IPS-18c (cell line): ENCODE measurements around the gene MAP3K14.
"Not testable (repeated sequence)": the region's sequence is repeated elsewhere in the genome, so short reads cannot be mapped to it uniquely, and the experiment has no call there.

Experiments used
- H3K4me3 ChIP-seq: 2 replicates; pipeline ENCODE4 v1.7.0; 2013; ENCODE audit warnings: low read depth, mild to moderate bottlenecking, low read length, moderate library complexity; ENCODE audit not compliant: insufficient read depth
- H3K9me3 ChIP-seq: one replicate; pipeline ENCODE4 v1.6.1; 2013; ENCODE audit warnings: mild to moderate bottlenecking, low read length, moderate library complexity; ENCODE audit not compliant: control insufficient read depth, insufficient read depth

Gene MAP3K14

DNA sequence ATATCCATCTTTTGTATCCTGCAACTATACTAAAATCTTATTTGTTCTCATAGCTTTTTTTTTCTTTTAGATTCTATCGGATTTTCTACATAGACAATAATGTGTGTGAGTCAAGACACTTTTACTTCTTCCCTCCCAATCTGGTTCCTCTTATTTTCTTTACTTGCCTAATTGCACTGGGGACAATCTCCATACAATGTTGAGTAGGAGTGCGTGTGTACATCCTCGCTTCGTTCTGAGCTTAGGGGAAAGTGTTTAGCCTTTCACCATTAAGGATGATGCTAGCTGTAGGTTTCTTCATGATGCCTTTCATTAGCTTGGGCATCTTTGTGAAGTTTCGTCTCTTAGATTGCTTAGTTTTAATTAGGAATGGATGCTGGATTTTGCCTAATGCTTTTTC lies 57.8 kb downstream of the MAP3K14 start:
- no peaks in the 10 kb centered on the region for H3K9me3 ChIP-seq
- no peak overlapping the region for H3K4me3 ChIP-seq

DNA sequence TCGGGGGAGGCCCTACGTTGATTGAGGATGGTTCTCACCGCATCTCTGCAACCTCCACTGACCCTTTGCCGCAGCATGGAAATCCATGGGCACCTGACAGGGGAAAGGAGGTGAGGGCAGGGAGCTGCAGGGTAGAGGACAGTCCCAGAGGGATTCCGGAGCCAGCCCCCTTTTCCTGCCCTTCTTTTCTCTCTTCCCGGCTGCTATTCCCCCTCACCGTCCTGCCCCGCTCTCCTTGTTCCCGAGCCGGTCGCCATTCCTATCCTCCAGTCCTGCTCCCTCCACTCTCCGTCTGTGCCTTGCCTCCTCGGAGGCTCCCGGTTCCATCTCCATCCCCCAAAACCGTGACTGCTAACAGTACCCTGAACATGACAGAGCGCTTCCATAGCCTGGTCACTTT lies 59.7 kb downstream of the MAP3K14 start:
- H3K9me3 ChIP-seq: no peaks in the 10 kb centered on the region
- H3K4me3 ChIP-seq: no peak overlapping the region

- Histone ChIP-seq H3K4me3 (no peak overlapping the region), H3K9me3 (no peaks in the 10 kb centered on the region)
Measured at GRCh38 chr17:45256114-45256966, 60.5 kb downstream of the MAP3K14 start.

GRCh38 chr17:45255358-45255757 lies 61.5 kb downstream of the MAP3K14 start:
- no peaks in the 10 kb centered on the region for H3K9me3 ChIP-seq
- H3K4me3 ChIP-seq: no peak overlapping the region

GRCh38 chr17:45253879-45254278 lies 62.9 kb downstream of the MAP3K14 start:
- H3K4me3 ChIP-seq: no peak overlapping the region
- no peaks in the 10 kb centered on the region for H3K9me3 ChIP-seq

DNA sequence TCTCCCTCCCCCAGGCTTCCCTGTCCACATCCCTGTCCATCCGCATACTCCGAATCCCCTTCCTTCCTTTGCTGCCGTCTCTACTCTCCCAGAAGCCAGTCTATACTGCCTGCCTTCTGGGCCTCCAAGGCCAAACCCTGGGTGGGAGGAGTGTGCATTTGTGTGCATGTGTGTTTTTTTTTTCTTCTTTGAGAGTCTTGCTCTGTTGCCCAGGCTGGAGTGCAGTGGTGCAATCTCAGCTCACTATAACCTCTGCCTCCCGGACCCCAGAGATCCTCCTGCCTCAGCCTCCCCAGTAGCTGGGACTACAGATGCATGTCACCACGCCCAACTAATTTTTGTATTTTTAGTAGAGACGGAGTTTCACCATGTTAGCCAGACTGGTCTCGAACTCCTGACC lies 63.6 kb downstream of the MAP3K14 start:
- not testable (repeated sequence) for H3K4me3 ChIP-seq, H3K9me3 ChIP-seq

DNA sequence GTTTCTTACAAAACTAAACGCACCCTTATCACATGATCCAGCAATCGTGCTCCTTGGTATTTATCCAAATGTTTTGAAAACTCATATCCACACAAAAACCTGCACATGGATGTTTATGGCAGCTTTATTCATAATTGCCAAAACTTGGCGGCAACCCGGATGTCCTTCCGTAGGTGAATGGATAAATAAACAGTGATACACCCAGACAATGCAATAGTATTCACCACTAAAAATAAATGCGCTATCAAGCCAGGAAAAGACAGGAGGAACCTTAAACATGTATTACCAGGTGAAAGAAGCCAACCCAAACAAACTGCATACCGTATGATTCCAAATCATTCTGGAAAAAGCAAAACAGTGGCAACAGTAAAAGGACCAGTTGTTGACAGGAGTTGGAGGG lies 64.9 kb downstream of the MAP3K14 start:
- H3K4me3 ChIP-seq: no peak overlapping the region
- no peaks in the 10 kb centered on the region for H3K9me3 ChIP-seq

DNA sequence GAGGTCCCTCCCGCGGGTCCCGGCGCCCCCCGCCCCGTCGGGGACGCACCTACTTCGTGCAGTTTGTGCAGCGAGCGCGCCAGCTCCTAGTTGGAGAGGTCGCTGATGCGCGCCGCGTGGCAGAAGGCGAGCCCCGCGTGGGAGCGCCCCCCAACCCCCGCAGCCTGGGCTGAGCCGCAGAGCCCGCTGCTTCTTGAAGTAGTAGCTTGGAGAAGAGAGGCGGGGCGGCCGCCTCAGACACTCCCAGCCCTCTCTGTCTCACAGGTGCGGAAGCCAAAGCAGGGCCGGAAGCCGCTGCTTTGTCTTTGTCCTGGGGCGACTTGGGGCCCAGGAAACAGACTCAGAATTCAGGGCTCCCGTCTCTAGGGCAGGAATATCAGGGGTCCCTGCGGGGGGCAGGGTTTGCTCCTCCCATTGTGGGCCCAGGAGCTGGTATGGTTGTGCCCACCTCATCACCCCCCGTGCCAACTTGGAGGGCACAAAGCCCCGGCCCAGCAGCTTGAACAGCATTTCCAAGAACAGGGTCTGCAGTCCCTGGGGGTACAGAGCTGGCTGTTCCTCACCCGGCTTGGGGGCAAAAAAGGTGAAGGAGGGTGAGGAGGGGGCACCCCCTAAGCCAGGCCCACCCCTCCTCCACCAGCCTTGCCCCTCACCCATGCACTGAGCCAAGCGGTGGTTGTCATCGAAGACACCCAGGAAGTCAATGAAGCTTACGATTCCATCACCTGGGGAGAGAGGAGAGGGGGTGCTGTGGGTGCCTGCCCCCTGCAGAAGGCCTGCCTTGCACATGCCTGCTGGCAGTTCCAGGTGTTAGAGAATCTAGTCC lies 68.5 kb downstream of the MAP3K14 start:
- Histone ChIP-seq H3K4me3 (peak overlapping the region; percentile 88), H3K9me3 (peaks cover 2% of the 10 kb centered on the region)

- H3K9me3 ChIP-seq: peaks cover 2% of the 10 kb centered on the region
- peak overlapping the region; percentile 88 for H3K4me3 ChIP-seq
Measured at GRCh38 chr17:45247429-45248131, 69.2 kb downstream of the MAP3K14 start.

DNA sequence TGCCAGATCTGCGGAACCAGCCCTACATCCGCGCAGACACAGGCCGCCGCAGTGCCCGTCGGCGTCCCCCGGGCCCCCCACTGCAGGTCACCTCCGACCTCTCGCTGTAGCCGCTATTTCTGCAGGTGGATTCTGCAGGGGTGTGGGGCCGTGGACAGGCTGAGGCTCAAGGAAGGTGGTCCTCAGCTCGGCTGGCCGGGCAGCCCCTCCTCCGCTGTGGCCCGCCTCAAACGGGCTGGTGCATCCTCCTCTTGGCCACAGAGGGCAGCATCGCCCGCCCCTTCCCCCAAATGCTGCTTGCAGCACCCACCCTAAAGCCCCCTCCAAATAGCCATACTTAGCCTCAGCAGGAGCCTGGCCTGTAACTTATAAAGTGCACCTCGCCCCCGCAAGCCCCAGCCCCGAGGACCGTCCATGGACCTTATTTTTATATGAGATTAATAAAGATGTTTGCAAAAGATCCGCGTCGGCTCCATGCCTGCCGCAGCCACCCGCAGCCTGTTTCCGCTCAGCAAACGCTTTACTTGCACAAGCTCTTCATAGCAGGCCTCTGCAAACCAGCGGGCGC lies 69.9 kb downstream of the MAP3K14 start:
- peak overlapping the region; percentile 88 for H3K4me3 ChIP-seq
- H3K9me3 ChIP-seq: peaks cover 2% of the 10 kb centered on the region

DNA sequence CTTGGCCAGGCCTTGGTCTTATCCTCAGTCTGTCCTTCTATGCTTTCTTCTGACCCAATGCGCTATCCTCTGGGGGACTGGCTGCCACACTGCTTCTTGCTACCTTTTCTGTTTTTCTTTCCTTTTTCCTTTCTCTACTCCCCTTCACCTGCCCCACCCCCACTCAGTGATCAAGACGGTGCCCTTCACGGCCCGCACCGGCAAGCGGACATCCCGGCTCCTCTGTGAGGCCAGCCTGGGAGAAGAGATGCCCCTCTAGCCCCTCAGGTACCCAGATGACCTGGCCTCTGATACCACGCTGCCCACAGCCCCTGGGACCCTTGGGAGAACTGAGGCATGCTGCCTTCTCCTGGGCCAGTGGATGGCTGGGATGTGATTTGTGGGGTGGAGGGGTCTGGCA lies 70.5 kb downstream of the MAP3K14 start:
- peak overlapping the region; percentile 88 for H3K4me3 ChIP-seq
- H3K9me3 ChIP-seq: peaks cover 2% of the 10 kb centered on the region

- no peak overlapping the region for H3K4me3 ChIP-seq
- peaks cover 4% of the 10 kb centered on the region for H3K9me3 ChIP-seq
Measured at GRCh38 chr17:45244725-45245656, 71.8 kb downstream of the MAP3K14 start.

DNA sequence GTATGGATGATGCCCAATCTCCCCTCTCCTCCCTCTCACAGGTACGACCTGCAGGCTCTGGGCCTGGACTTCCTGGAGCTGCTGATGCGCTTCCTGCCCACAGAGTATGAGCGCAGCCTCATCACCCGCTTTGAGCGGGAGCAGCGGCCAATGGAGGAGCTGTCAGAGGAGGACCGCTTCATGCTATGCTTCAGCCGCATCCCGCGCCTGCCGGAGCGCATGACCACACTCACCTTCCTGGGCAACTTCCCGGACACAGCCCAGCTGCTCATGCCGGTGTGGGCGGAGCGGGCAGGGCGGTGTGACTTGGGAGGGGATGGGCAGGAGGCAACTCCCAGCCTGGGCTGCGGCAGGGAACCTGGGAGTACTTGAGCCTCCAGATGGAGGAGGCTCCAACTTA lies 73.1 kb downstream of the MAP3K14 start:
- H3K9me3 ChIP-seq: peaks cover 4% of the 10 kb centered on the region

DNA sequence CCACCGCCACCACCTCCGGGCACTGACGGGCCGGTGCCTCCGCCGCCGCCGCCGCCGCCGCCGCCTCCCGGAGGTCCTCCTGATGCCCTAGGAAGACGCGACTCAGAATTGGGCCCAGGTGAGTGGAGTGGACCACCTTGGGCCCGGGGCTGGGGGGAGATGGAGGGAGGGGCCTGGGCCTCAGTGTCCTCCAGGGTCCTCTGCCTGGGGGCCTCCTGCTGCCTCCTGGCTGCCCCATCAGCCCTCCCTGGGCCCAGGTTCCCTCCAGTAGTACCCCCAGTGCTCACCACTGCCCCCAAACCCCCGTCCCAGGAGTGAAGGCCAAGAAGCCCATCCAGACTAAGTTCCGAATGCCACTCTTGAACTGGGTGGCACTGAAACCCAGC lies 74.8 kb downstream of the MAP3K14 start:
- H3K9me3 ChIP-seq: peaks cover 4% of the 10 kb centered on the region

More for the DNA sequence above, 73.1 kb downstream of the MAP3K14 start:
- H3K4me3 ChIP-seq: no peak overlapping the region

DNA sequence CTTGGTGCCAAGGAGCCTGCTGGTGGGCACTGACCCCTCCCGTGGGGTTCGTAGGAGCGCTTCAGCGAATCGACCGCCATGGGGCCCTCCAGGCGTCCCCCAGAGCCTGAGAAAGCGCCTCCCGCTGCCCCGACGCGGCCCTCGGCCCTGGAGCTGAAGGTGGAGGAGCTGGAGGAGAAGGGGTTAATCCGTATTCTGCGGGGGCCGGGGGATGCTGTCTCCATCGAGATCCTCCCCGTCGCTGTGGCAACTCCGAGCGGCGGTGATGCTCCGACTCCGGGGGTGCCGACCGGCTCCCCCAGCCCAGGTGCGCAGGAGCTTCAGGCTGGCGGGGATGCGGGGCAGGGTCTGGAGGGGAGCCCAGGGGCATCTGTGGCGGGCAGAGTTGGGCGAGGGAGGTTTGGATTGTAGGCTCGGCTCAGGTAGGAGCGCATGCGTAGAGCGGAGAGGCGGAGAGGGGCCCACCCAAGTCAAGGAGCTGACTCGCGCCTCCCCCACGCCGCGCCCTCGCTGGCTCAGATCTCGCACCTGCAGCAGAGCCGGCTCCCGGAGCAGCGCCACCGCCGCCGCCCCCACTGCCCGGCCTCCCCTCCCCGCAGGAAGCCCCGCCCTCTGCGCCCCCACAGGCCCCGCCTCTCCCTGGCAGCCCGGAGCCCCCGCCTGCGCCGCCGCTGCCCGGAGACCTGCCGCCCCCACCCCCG lies 75.3 kb downstream of the MAP3K14 start:
- H3K9me3 ChIP-seq: peaks cover 4% of the 10 kb centered on the region
- peak overlapping the region; percentile 65 for H3K4me3 ChIP-seq

More for the DNA sequence above, 74.8 kb downstream of the MAP3K14 start:
- peak overlapping the region; percentile 20; the same call in 1 of the 2 replicates for H3K4me3 ChIP-seq

- H3K4me3 ChIP-seq: peak overlapping the region; percentile 65
Measured at GRCh38 chr17:45240905-45241327, 75.9 kb downstream of the MAP3K14 start.

More at GRCh38 chr17:45240905-45241327, 75.9 kb downstream of the MAP3K14 start:
- peaks cover 4% of the 10 kb centered on the region for H3K9me3 ChIP-seq
